ENCODE results near the gene MTMR6.
A peak's percentile ranks its signal among the peaks of the same experiment; 100 is the strongest.

Gene MTMR6

GRCh38 chr13:25286308-25286968 lies 850 bp downstream of the MTMR6 start:
- H3K4me3 ChIP-seq (ENCODE audit: low read depth, low read length) = peak overlapping the region; percentile 79
- TF ChIP-seq CTCF (IDR thresholded peaks at IDR 0.05; ENCODE audit: low read depth, low read length) (no peak), POLR2A (IDR thresholded peaks at IDR 0.05; ENCODE audit: extremely low read depth, insufficient read length) (no peak), MYC (IDR thresholded peaks at IDR 0.05; ENCODE audit: low read depth, low read length) (0 out of 2 replicates have a peak, but pooled peaks have one; percentile 12), MAX (IDR thresholded peaks at IDR 0.05; ENCODE audit: low read depth, low read length) (no peak)
- DNase-seq (ENCODE audit: low read depth) = peak; percentile 67

GRCh38 chr13:25281935-25282332 lies 5.4 kb downstream of the MTMR6 start:
- H3K4me3 ChIP-seq (ENCODE audit: low read depth, low read length) = no peak overlapping the region
- no peak for TF ChIP-seq MYC (IDR thresholded peaks at IDR 0.05; ENCODE audit: low read depth, low read length)
- TF ChIP-seq CTCF (IDR thresholded peaks at IDR 0.05; ENCODE audit: low read depth, low read length) = no peak
- no peak for TF ChIP-seq MAX (IDR thresholded peaks at IDR 0.05; ENCODE audit: low read depth, low read length)
- no peak for TF ChIP-seq POLR2A (IDR thresholded peaks at IDR 0.05; ENCODE audit: extremely low read depth, insufficient read length)

GRCh38 chr13:25281193-25281934 lies 5.9 kb downstream of the MTMR6 start:
- DNase-seq (ENCODE audit: low read depth) = no peak
- no peak overlapping the region for H3K4me3 ChIP-seq (ENCODE audit: low read depth, low read length)
- TF ChIP-seq POLR2A (IDR thresholded peaks at IDR 0.05; ENCODE audit: extremely low read depth, insufficient read length) (no peak), CTCF (IDR thresholded peaks at IDR 0.05; ENCODE audit: low read depth, low read length) (no peak), MYC (IDR thresholded peaks at IDR 0.05; ENCODE audit: low read depth, low read length) (no peak), MAX (IDR thresholded peaks at IDR 0.05; ENCODE audit: low read depth, low read length) (no peak)

More at GRCh38 chr13:25281935-25282332, 5.4 kb downstream of the MTMR6 start:
- no peak for DNase-seq (ENCODE audit: low read depth)

- TF ChIP-seq MAX (IDR thresholded peaks at IDR 0.05; ENCODE audit: low read depth, low read length) (no peak), MYC (IDR thresholded peaks at IDR 0.05; ENCODE audit: low read depth, low read length) (no peak), CTCF (IDR thresholded peaks at IDR 0.05; ENCODE audit: low read depth, low read length) (no peak), POLR2A (IDR thresholded peaks at IDR 0.05; ENCODE audit: extremely low read depth, insufficient read length) (no peak)
- no peak for DNase-seq (ENCODE audit: low read depth)
- no peak overlapping the region for H3K4me3 ChIP-seq (ENCODE audit: low read depth, low read length)
Observed at GRCh38 chr13:25280396-25280795, 6.9 kb downstream of the MTMR6 start.

GRCh38 chr13:25276748-25277147 lies 10.5 kb downstream of the MTMR6 start:
- no peak for DNase-seq (ENCODE audit: low read depth)
- H3K4me3 ChIP-seq (ENCODE audit: low read depth, low read length) = no peak overlapping the region
- TF ChIP-seq MYC (IDR thresholded peaks at IDR 0.05; ENCODE audit: low read depth, low read length) (no peak), POLR2A (IDR thresholded peaks at IDR 0.05; ENCODE audit: extremely low read depth, insufficient read length) (no peak), MAX (IDR thresholded peaks at IDR 0.05; ENCODE audit: low read depth, low read length) (no peak), CTCF (IDR thresholded peaks at IDR 0.05; ENCODE audit: low read depth, low read length) (no peak)
